GM12878 (cell line): Measurements from ENCODE around the gene LEKR1. TPM values are rescaled to one million over a fixed set of nuclear protein-coding genes. Genes with fewer than 3 reads are reported as not detected.

Source experiments
- ATAC-seq: fragments of 200-7000 bp; cut with Tn5 transposase; 3 replicates; pipeline ENCODE4 v1.9.1; 2020; ENCODE audit warnings: mild to moderate bottlenecking, moderate library complexity
- BruUV-seq: library from RNA; stranded (reverse); fragments of 400-500 nt; replicated peaks from 2 replicates; lab custom pipeline; 2021; lab: Mats Ljungman, UMichigan
- CTCF ChIA-PET: fragments of 300-600 bp; sonication (Branson Sonifier 250); formaldehyde crosslinking; extraction: SDS; loops from one replicate; lab custom pipeline; 2021; ENCODE audit warnings: inconsistent platforms; lab: Yijun Ruan, JAX
- POLR2A ChIA-PET: fragments of 350-600 bp; formaldehyde crosslinking; extraction: SDS; loops from one replicate; lab custom pipeline; 2021; ENCODE audit warnings: inconsistent platforms; lab: Charles Lee
- RAD21 ChIA-PET: fragments of 300-600 bp; sonication (Branson Sonifier 250); formaldehyde crosslinking; loops from one replicate; lab custom pipeline; 2023; ENCODE audit warnings: antibody characterized with exemption; ENCODE audit not compliant: unreplicated experiment; lab: Charles Lee
- SMC1A ChIA-PET: fragments of 300-600 bp; sonication (Branson Sonifier 250); formaldehyde crosslinking; loops from one replicate; lab custom pipeline; 2023; ENCODE audit not compliant: unreplicated experiment, uncharacterized antibody; lab: Charles Lee
- DNase-seq: peaks from one replicate; pipeline ENCODE4 v3.0.0-alpha.2; 2011; ENCODE audit warnings: low read depth, low spot score
- FAIRE-seq: peaks from 3 replicates; lab custom pipeline; 2011; peaks lifted over from hg19 to GRCh38; lab: Jason Lieb, UNC
- H2AFZ ChIP-seq: 2 replicates; pipeline ENCODE4 v1.6.0; 2011; ENCODE audit warnings: low read depth, low read length, control low read depth; ENCODE audit not compliant: control insufficient read depth
- H3K27ac ChIP-seq: 2 replicates; pipeline ENCODE4 v1.5.1; 2011; ENCODE audit warnings: control low read depth; ENCODE audit not compliant: control insufficient read depth, insufficient read depth
- H3K27me3 ChIP-seq, 2 experiments: replicated peaks in 1 of 2; 2 replicates each; pipeline versions ENCODE4 v1.6.0 to v1.6.1; 2011; ENCODE audit warnings: low read length in 1 of 2; ENCODE audit not compliant: control insufficient read depth in 2 of 2, insufficient read depth in 2 of 2
- H3K36me3 ChIP-seq, 2 experiments: 2 replicates each; pipeline ENCODE4 v1.5.1; 2011; ENCODE audit warnings: low read length in 1 of 2; ENCODE audit not compliant: control insufficient read depth in 2 of 2, insufficient read depth in 2 of 2
- H3K4me1 ChIP-seq: 2 replicates; pipeline ENCODE4 v1.6.1; 2011; ENCODE audit warnings: mild to moderate bottlenecking, low read length, moderate library complexity, mixed read lengths; ENCODE audit not compliant: control insufficient read depth, insufficient read depth
- H3K4me2 ChIP-seq: 2 replicates; pipeline ENCODE4 v1.6.0; 2011; ENCODE audit warnings: control low read depth; ENCODE audit not compliant: control insufficient read depth, insufficient read depth
- H3K4me3 ChIP-seq: fragments of 200-600 bp; sonication (generic); 2 replicates; pipeline ENCODE4 v1.5.1; 2016
- H3K79me2 ChIP-seq: 2 replicates; pipeline ENCODE4 v1.6.0; 2011; ENCODE audit warnings: low read length; ENCODE audit not compliant: control insufficient read depth, insufficient read depth
- H3K9ac ChIP-seq: 2 replicates; pipeline ENCODE4 v1.8.0; 2011; ENCODE audit warnings: low read length, control low read depth, mixed read lengths; ENCODE audit not compliant: control insufficient read depth, insufficient read depth
- H3K9me3 ChIP-seq: replicated peaks from 3 replicates; pipeline ENCODE4 v1.5.1; 2011; ENCODE audit warnings: mild to moderate bottlenecking, low read length; ENCODE audit not compliant: control insufficient read depth, insufficient read depth
- H4K20me1 ChIP-seq: 2 replicates; pipeline ENCODE4 v1.6.0; 2011; ENCODE audit not compliant: control insufficient read depth, insufficient read depth
- CBFB ChIP-seq: IDR thresholded peaks from 2 replicates; pipeline ENCODE4 v1.6.1; 2016; ENCODE audit warnings: antibody characterized with exemption, low read depth
- E2F4 ChIP-seq: IDR thresholded peaks from 2 replicates; pipeline ENCODE4 v1.6.1; 2012; ENCODE audit warnings: low read depth, low read length, improper control_type of control experiment
- IRF5 ChIP-seq: fragments of 450-650 bp; IDR thresholded peaks from 2 replicates; pipeline ENCODE4 v1.6.1; 2017; ENCODE audit warnings: borderline replicate concordance
- JUND ChIP-seq: IDR thresholded peaks from 2 replicates; pipeline ENCODE4 v1.6.1; 2012; ENCODE audit warnings: low read depth, mild to moderate bottlenecking, low read length, improper control_type of control experiment, moderate library complexity
- PBX3 ChIP-seq: IDR thresholded peaks from 2 replicates; pipeline ENCODE4 v1.6.1; 2011; ENCODE audit warnings: mild to moderate bottlenecking, low read depth, low read length, moderate library complexity; ENCODE audit not compliant: insufficient replicate concordance
- ZBED1 ChIP-seq: IDR thresholded peaks from 2 replicates; pipeline ENCODE4 v1.6.1; 2016; ENCODE audit warnings: borderline replicate concordance
- WGBS: methylation state at CpG from one replicate; pipeline ENCODE4 v1.1.6; 2016; ENCODE audit warnings: low lambda C conversion rate; ENCODE audit not compliant: insufficient replicate concordance, insufficient coverage; ENCODE audit errors: missing lambda C conversion rate; 5-methylcytosine and 5-hydroxymethylcytosine counted together
- in situ Hi-C: fragments of 300-500 bp; cut with MboI; formaldehyde crosslinking; loops from 9 replicates; pipeline ENCODE4 v1.14.3; 2018; ENCODE audit warnings: mixed read lengths
- intact Hi-C: fragments of 100-400 bp; cut with micrococcal nuclease; formaldehyde crosslinking; loops from one replicate; pipeline ENCODE4 v1.14.2; 2022; ENCODE audit not compliant: unreplicated experiment
- polyA plus RNA-seq, 11 experiments: library from polyadenylated mRNA; depleted of rRNA in 4 of 11; unstranded in 6 of 11; stranded (reverse) in 5 of 11; fragments of >200 nt; fragmentation: Nextera tagmentation in 4 of 11; fragmentation: Illumina TruSeq in 1 of 11; extraction: Ambion mirVana in 4 of 11; extraction: Trizol in 1 of 11; gene quantifications; 1 replicate in 1 of 11; 2 replicates in 10 of 11; pipeline versions ENCODE4 v1.2.1 to v1.2.3, GENCODE V29; 2011 to 2016; ENCODE audit warnings: inconsistent platforms in 2 of 11, missing spikeins in 2 of 11, low read depth in 1 of 11
- total RNA-seq, 4 experiments: library from RNA; depleted of rRNA in 3 of 4; stranded (reverse); fragments of >200 nt in 3 of 4; fragmentation: Illumina TruSeq in 1 of 4; extraction: Trizol in 1 of 4; gene quantifications; 2 replicates each; pipeline versions ENCODE4 v1.2.1 to v1.2.3, GENCODE V29; 2013 to 2021

Gene LEKR1
- total and polyA plus RNA-seq, 10 of the 15 experiments (the other 5 are each of a cell fraction or from before 2014, with no cell fraction given), result 0.48 to 3.2 (median 1.3) TPM

GRCh38 chr3:157063469-157063868, 237.3 kb downstream of the LEKR1 start:
- no peak for TF ChIP-seq CBFB
- TF ChIP-seq PBX3, result no peak
- TF ChIP-seq ZBED1, result no peak
- TF ChIP-seq JUND, result no peak
- no peak for TF ChIP-seq E2F4
- TF ChIP-seq IRF5, result no peak
- ChIA-PET SMC1A (interaction anchor here (0.8 to 2.2 kb wide), 6 partner anchors 9 to 243 kb away, joined by 3 to 8 read pairs (median 4); no protein-coding TSS in a partner anchor), POLR2A (interaction anchor here (0.6 kb wide), 1 partner anchor 29 kb away, joined by 3 read pairs; no protein-coding TSS in a partner anchor), RAD21 (interaction anchor here (1.1 to 1.9 kb wide), 2 partner anchors 24 to 244 kb away, joined by 3 to 9 read pairs; no protein-coding TSS in a partner anchor), CTCF (interaction anchor here (0.6 to 2.3 kb wide), 8 partner anchors 9 to 826 kb away, joined by 3 to 8 read pairs (median 3); no protein-coding TSS in a partner anchor)
- Histone ChIP-seq H3K27me3 (no peaks in the 10 kb centered on the region), H2AFZ (no peak overlapping the region), H3K4me1 (peaks cover 45% of the 10 kb centered on the region), H4K20me1 (no peaks in the 10 kb centered on the region), H3K79me2 (no peaks in the 10 kb centered on the region), H3K4me3 (no peak overlapping the region), H3K9ac (no peak overlapping the region), H3K4me2 (peak overlapping the region; percentile 77; the same call in 1 of the 2 replicates), H3K9me3 (no peaks in the 10 kb centered on the region), H3K36me3 (no peaks in the 10 kb centered on the region), H3K27ac (no peak overlapping the region)
- 97% methylated on average over 5 of the region's 5 CpGs for WGBS
- DNase-seq (no peak), FAIRE-seq (no peak), ATAC-seq (no peak)
- no TSS peak for BruUV-seq
- intact Hi-C loops (no loop called here), in situ Hi-C loops (no loop called here)
